A549 (cell line): ENCODE results near the gene GPD1L. TPM values are rescaled to one million over a fixed set of nuclear protein-coding genes. Genes with fewer than 3 reads are reported as not detected.
A peak's percentile ranks its signal among the peaks of the same experiment; 100 is the strongest.

Experiments
- ATAC-seq, 2 experiments: fragments of 200-7000 bp in 1 of 2; fragments of >200 bp in 1 of 2; cut with Nextera tagmentation in 1 of 2; cut with Tn5 transposase in 1 of 2; 3 replicates each; pipeline versions ENCODE4 v1.8.0 to v1.9.1; 2018 to 2020; ENCODE audit warnings: mild to moderate bottlenecking in 1 of 2, moderate library complexity in 1 of 2
- CTCF ChIA-PET: fragments of 300-600 bp; sonication (Branson Sonifier 250); formaldehyde crosslinking; extraction: SDS; loops from one replicate; lab custom pipeline; 2021; ENCODE audit warnings: antibody characterized with exemption, inconsistent platforms; lab: Yijun Ruan, JAX
- POLR2A ChIA-PET: fragments of 350-600 bp; formaldehyde crosslinking; extraction: SDS; loops from one replicate; lab custom pipeline; 2021; ENCODE audit warnings: antibody characterized with exemption, inconsistent platforms; lab: Yijun Ruan, JAX
- DNase-seq, 2 experiments: peaks; one replicate each; pipeline versions ENCODE4 v3.0.0 to v3.0.0-alpha.2; 2011 to 2016; ENCODE audit warnings: low read depth in 1 of 2, low spot score in 1 of 2
- FAIRE-seq: peaks from 2 replicates; lab custom pipeline; 2011; peaks lifted over from hg19 to GRCh38; lab: Jason Lieb, UNC
- H3K27ac ChIP-seq, 2 experiments: fragments of >200 bp; sonication (Bioruptor Twin); formaldehyde crosslinking; 3 replicates each; pipeline ENCODE4 v1.5.1; 2016 to 2017
- H3K4me1 ChIP-seq: fragments of >200 bp; sonication (Bioruptor Twin); formaldehyde crosslinking; 3 replicates; pipeline ENCODE4 v1.6.1; 2016
- H3K4me2 ChIP-seq: fragments of >200 bp; sonication (Bioruptor Twin); formaldehyde crosslinking; 3 replicates; pipeline ENCODE4 v1.6.1; 2016
- H3K4me3 ChIP-seq: fragments of >200 bp; sonication (Bioruptor Twin); formaldehyde crosslinking; 3 replicates; pipeline ENCODE4 v1.5.1; 2016
- H3K9me3 ChIP-seq: fragments of >200 bp; sonication (Bioruptor Twin); formaldehyde crosslinking; 3 replicates; pipeline ENCODE4 v1.6.1; 2016
- ATOH8 ChIP-seq: fragments of 250-450 bp; sonication (Bioruptor Pico); IDR thresholded peaks from 2 replicates; pipeline ENCODE4 v1.5.0; 2020; ENCODE audit warnings: low read depth, mild to moderate bottlenecking, moderate library complexity
- BCL3 ChIP-seq: fragments of >200 bp; sonication (Bioruptor Twin); formaldehyde crosslinking; IDR thresholded peaks from 3 replicates; pipeline ENCODE4 v1.6.1; 2016
- CBX2 ChIP-seq: fragments of 200-600 bp; sonication (generic); IDR thresholded peaks from 2 replicates; pipeline ENCODE4 v1.6.1; 2016; ENCODE audit warnings: low read depth, mild to moderate bottlenecking, borderline replicate concordance
- CEBPB ChIP-seq, 2 experiments: fragments of >200 bp in 1 of 2; sonication (Bioruptor Twin) in 1 of 2; formaldehyde crosslinking in 1 of 2; IDR thresholded peaks; 2 replicates each; pipeline ENCODE4 v1.6.1; 2012 to 2016
- E2F6 ChIP-seq: IDR thresholded peaks from 2 replicates; pipeline ENCODE4 v1.6.1; 2012; ENCODE audit warnings: low read depth, borderline replicate concordance
- EHF ChIP-seq: fragments of 250-450 bp; sonication (Bioruptor Pico); IDR thresholded peaks from 2 replicates; pipeline ENCODE4 v1.5.0; 2020; ENCODE audit warnings: mild to moderate bottlenecking
- EHMT2 ChIP-seq: fragments of 200-600 bp; sonication (generic); IDR thresholded peaks from 2 replicates; pipeline ENCODE4 v1.6.1; 2016; ENCODE audit warnings: antibody characterized with exemption, low read depth, mild to moderate bottlenecking, moderate library complexity
- EP300 ChIP-seq, 2 experiments: fragments of >200 bp; sonication (Bioruptor Twin); formaldehyde crosslinking; IDR thresholded peaks; 2 replicates in 1 of 2; 3 replicates in 1 of 2; pipeline ENCODE4 v1.6.1; 2016 to 2017
- FOSB ChIP-seq: fragments of 250-450 bp; sonication (Bioruptor Pico); IDR thresholded peaks from 2 replicates; pipeline ENCODE4 v1.5.0; 2020; ENCODE audit warnings: mild to moderate bottlenecking, moderate library complexity
- FOSL2 ChIP-seq, 2 experiments: fragments of 450-650 bp in 1 of 2; fragments of >200 bp in 1 of 2; sonication (Bioruptor Twin) in 1 of 2; formaldehyde crosslinking; IDR thresholded peaks; 2 replicates each; pipeline versions ENCODE4 v1.5.0 to v1.6.1; 2016 to 2020; ENCODE audit warnings: mild to moderate bottlenecking in 1 of 2, moderate library complexity in 1 of 2
- GATA3 ChIP-seq: IDR thresholded peaks from 2 replicates; pipeline ENCODE4 v1.6.1; 2012; ENCODE audit warnings: borderline replicate concordance
- HDAC2 ChIP-seq: fragments of 200-600 bp; sonication (generic); IDR thresholded peaks from 2 replicates; pipeline ENCODE4 v1.6.1; 2016
- HEYL ChIP-seq: fragments of 250-450 bp; sonication (Bioruptor Pico); IDR thresholded peaks from 2 replicates; pipeline ENCODE4 v1.8.0; 2021; ENCODE audit warnings: mild to moderate bottlenecking, moderate library complexity
- HOXA7 ChIP-seq: fragments of 250-450 bp; sonication (Bioruptor Pico); IDR thresholded peaks from 2 replicates; pipeline ENCODE4 v1.5.0; 2020; ENCODE audit warnings: mild to moderate bottlenecking, moderate library complexity
- HOXB5 ChIP-seq: fragments of 250-450 bp; sonication (Bioruptor Pico); IDR thresholded peaks from 2 replicates; pipeline ENCODE4 v1.5.0; 2020; ENCODE audit warnings: mild to moderate bottlenecking, moderate library complexity
- JUN ChIP-seq, 2 experiments: fragments of >200 bp; sonication (Bioruptor Twin); formaldehyde crosslinking; IDR thresholded peaks; 2 replicates in 1 of 2; 3 replicates in 1 of 2; pipeline ENCODE4 v1.6.1; 2016 to 2017
- JUNB ChIP-seq: fragments of >200 bp; sonication (Bioruptor Twin); formaldehyde crosslinking; IDR thresholded peaks from 2 replicates; pipeline ENCODE4 v1.6.1; 2016
- KDM1A ChIP-seq: fragments of 200-600 bp; sonication (generic); IDR thresholded peaks from 2 replicates; pipeline ENCODE4 v1.6.1; 2016; ENCODE audit warnings: low read depth, mild to moderate bottlenecking
- KDM5A ChIP-seq: fragments of 200-600 bp; sonication (generic); IDR thresholded peaks from 2 replicates; pipeline ENCODE4 v1.6.1; 2016; ENCODE audit warnings: antibody characterized with exemption, mild to moderate bottlenecking
- MAFK ChIP-seq: fragments of 450-650 bp; IDR thresholded peaks from 2 replicates; pipeline ENCODE4 v1.6.1; 2014; ENCODE audit not compliant: partially characterized antibody
- NFE2L2 ChIP-seq: fragments of 150-350 bp; conservative IDR thresholded peaks from 2 replicates; pipeline ENCODE4 v1.6.1; 2014; ENCODE audit warnings: low read length
- NPAS2 ChIP-seq: fragments of 250-450 bp; sonication (Bioruptor Pico); IDR thresholded peaks from 2 replicates; pipeline ENCODE4 v1.8.0; 2022; ENCODE audit warnings: mild to moderate bottlenecking, moderate library complexity, borderline replicate concordance
- NR3C1 ChIP-seq: fragments of >200 bp; sonication (Bioruptor Twin); formaldehyde crosslinking; IDR thresholded peaks from 3 replicates; pipeline ENCODE4 v1.6.1; 2017
- RAD21 ChIP-seq, 2 experiments: fragments of >200 bp in 1 of 2; sonication (Bioruptor Twin) in 1 of 2; formaldehyde crosslinking in 1 of 2; IDR thresholded peaks in 1 of 2; conservative IDR thresholded peaks in 1 of 2; 2 replicates in 1 of 2; 3 replicates in 1 of 2; pipeline ENCODE4 v1.6.1; 2012 to 2018; ENCODE audit warnings: inconsistent platforms in 1 of 2
- REST ChIP-seq: fragments of 200-600 bp; sonication (generic); IDR thresholded peaks from 2 replicates; pipeline ENCODE4 v1.6.1; 2016; ENCODE audit warnings: antibody characterized with exemption, mild to moderate bottlenecking, moderate library complexity
- RFX5 ChIP-seq: fragments of 450-650 bp; IDR thresholded peaks from 2 replicates; pipeline ENCODE4 v1.7.1; 2014; ENCODE audit warnings: antibody characterized with exemption, mild to moderate bottlenecking, moderate library complexity
- RNF2 ChIP-seq: fragments of 200-600 bp; sonication (generic); IDR thresholded peaks from 2 replicates; pipeline ENCODE4 v1.6.1; 2016; ENCODE audit warnings: low read depth, mild to moderate bottlenecking, antibody characterized with exemption, moderate library complexity, borderline replicate concordance
- SMC3 ChIP-seq: fragments of >200 bp; sonication (Bioruptor Twin); formaldehyde crosslinking; IDR thresholded peaks from 3 replicates; pipeline ENCODE4 v1.6.1; 2018; ENCODE audit warnings: inconsistent platforms
- TFCP2L1 ChIP-seq: fragments of 250-450 bp; sonication (Bioruptor Pico); IDR thresholded peaks from 2 replicates; pipeline ENCODE4 v1.5.0; 2021; ENCODE audit warnings: mild to moderate bottlenecking
- TP53 ChIP-seq: fragments of 250-450 bp; sonication (Bioruptor Pico); IDR thresholded peaks from 2 replicates; pipeline ENCODE4 v1.5.0; 2021; ENCODE audit warnings: mild to moderate bottlenecking, moderate library complexity
- ZC3H11A ChIP-seq: fragments of 450-650 bp; IDR thresholded peaks from 2 replicates; pipeline ENCODE4 v1.6.1; 2014; ENCODE audit warnings: antibody characterized with exemption, mild to moderate bottlenecking
- ZNF302 ChIP-seq: fragments of 250-450 bp; sonication (Bioruptor Pico); IDR thresholded peaks from 2 replicates; pipeline ENCODE4 v1.9.0; 2021; ENCODE audit warnings: inconsistent platforms, mild to moderate bottlenecking, moderate library complexity
- ZSCAN20 ChIP-seq: fragments of 250-450 bp; sonication (Bioruptor Pico); IDR thresholded peaks from 2 replicates; pipeline ENCODE4 v1.8.0; 2022; ENCODE audit warnings: mild to moderate bottlenecking, moderate library complexity
- WGBS: methylation state at CpG from one replicate; pipeline ENCODE4 v1.1.6; 2017; ENCODE audit errors: missing lambda C conversion rate; 5-methylcytosine and 5-hydroxymethylcytosine counted together
- polyA plus RNA-seq, 4 experiments: library from polyadenylated mRNA; depleted of rRNA in 3 of 4; stranded (reverse); fragments of >200 nt; fragmentation: RNase III in 1 of 4; extraction: RNeasy Plus Mini Kit Qiagen cat#74134 plus additional on column Dnase treatment in 1 of 4; gene quantifications; 2 replicates in 3 of 4; 3 replicates in 1 of 4; pipeline ENCODE4 v1.2.3, GENCODE V29; 2011 to 2017
- TF ChIP-seq, protein P1 (sequence below): IDR thresholded peaks from 2 replicates; pipeline ENCODE4 v1.6.1; 2012

GPD1L gene
- polyA plus RNA-seq, 2 of the 4 experiments (the other 2 are of a cell fraction): 13.6 to 31.0 TPM

DNA sequence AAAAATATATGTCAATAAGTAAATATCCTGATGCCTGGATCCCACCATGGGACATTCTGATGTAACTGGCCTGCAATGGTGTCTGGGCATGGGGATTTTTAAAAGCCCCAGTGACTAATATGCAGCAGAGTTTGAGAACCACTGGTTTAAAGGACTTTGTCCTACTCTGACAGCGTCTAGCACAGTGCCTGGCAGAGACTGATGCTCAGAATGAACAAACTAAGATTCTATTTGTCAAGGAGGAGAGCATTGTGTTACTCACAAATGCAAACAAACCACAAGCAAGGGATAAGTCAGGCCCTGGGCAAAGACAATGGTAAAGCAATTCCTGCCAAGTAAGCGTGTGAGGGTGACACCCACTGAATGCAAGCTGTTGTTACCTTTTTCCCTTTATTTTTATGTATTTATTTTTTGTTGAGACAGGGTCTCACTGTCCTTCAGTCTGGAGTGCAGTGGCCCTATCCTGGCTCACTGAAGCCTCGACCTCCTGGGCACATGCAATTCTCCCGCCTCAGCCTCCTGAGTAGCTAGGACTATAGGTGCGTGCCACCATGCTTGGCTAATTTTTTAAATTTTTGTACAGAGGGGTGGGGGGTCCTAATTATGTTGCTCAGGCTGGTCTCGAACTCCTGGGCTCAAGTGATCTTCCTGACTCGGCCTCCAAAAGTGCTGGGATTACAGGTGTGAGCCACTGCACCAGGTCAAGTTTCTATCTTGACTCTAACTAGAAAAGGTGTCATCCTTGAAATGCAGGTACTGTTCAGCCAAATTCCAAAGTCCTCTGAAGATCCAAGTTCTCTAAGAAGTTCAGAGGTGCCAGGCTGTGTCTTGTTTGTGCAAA is 909 bp upstream of the GPD1L start:
- Histone ChIP-seq H3K4me2 (peak overlapping the region; percentile 88), H3K4me3 (peak overlapping the region; percentile 95; the same call in 2 of the 3 replicates), H3K4me1 (peaks cover 50% of the 10 kb centered on the region), H3K27ac (peak overlapping the region; percentile 88 to 91), H3K9me3 (no peaks in the 10 kb centered on the region)
- ChIA-PET CTCF (interaction anchor here (1.0 kb wide), 2 partner anchors 39 to 87 kb away, joined by 3 read pairs; no protein-coding TSS in a partner anchor), POLR2A (interaction anchor here (1.2 to 2.4 kb wide), 2 partner anchors 60 to 573 kb away, joined by 7 to 13 read pairs; partner anchors contain the start of gene STT3B)
- 36% methylated on average over 7 of the region's 7 CpGs for WGBS
- TF ChIP-seq ATOH8 (CRISPR knock-in tag) (0 out of 2 replicates have a peak, but pooled peaks have one; percentile 17), NPAS2 (CRISPR knock-in tag) (no peak), NR3C1 (no peak), E2F6 (peak; percentile 94), TFCP2L1 (CRISPR knock-in tag) (no peak), KDM1A (no peak), JUN (IDR thresholded peaks at IDR 0.05) (peak; percentile 69 to 74; a peak in 2 of 5 replicates), HEYL (CRISPR knock-in tag) (no peak), RAD21 (conservative IDR thresholded peaks at IDR 0.05 in 1 of 2, IDR thresholded peaks at IDR 0.05 in 1 of 2) (peak; percentile 19 to 46; a peak in 4 of 5 replicates), RNF2 (no peak), JUNB (peak; percentile 55; the same call in 1 of the 2 replicates), EHMT2 (0 out of 2 replicates have a peak, but pooled peaks have one; percentile 50), NFE2L2 (no peak), MAFK (peak; percentile 65), BCL3 (no peak), EHF (no peak), ZNF302 (CRISPR knock-in tag) (no peak), GATA3 (peak; percentile 49; the same call in 1 of the 2 replicates), HOXA7 (no peak), CBX2 (no peak), CEBPB (IDR thresholded peaks at IDR 0.05) (peak; percentile 12 to 56; a peak in 3 of 4 replicates), SMC3 (peak; percentile 37; the same call in 1 of the 3 replicates), KDM5A (no peak), ZSCAN20 (CRISPR knock-in tag) (peak; percentile 68; the same call in 1 of the 2 replicates), EP300 (IDR thresholded peaks at IDR 0.05) (peak; percentile 60 to 76; a peak in 3 of 5 replicates), HDAC2 (no peak), RFX5 (0 out of 2 replicates have a peak, but pooled peaks have one; percentile 13), REST (no peak), HOXB5 (CRISPR knock-in tag) (no peak), FOSL2 (IDR thresholded peaks at IDR 0.05) (peak; percentile 67), FOSL2 (CRISPR knock-in tag; IDR thresholded peaks at IDR 0.05) (peak; percentile 73), TP53 (CRISPR knock-in tag) (no peak), FOSB (no peak), ZC3H11A (no peak)
- TF ChIP-seq, protein P1, sequence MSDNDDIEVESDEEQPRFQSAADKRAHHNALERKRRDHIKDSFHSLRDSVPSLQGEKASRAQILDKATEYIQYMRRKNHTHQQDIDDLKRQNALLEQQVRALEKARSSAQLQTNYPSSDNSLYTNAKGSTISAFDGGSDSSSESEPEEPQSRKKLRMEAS: peak; percentile 69
- ATAC-seq: peak; percentile 75 to 80
- peak; percentile 44 to 94 for DNase-seq
- peak; percentile 7 for FAIRE-seq
